T-helper 17 cell (primary cell): Measurements from ENCODE around the gene NAALADL2. TPM values are rescaled to one million over a fixed set of nuclear protein-coding genes. Genes with fewer than 3 reads are reported as not detected.

ENCODE experiments used
- ATAC-seq: fragments of 150-1000 bp; cut with Tn5 transposase; 2 replicates; pipeline ENCODE4 v1.10.0; 2021; ENCODE audit warnings: mild to moderate bottlenecking, moderate library complexity
- DNase-seq, 3 donors: peaks; one replicate each; pipeline versions ENCODE4 v3.0.0 to v3.0.0-alpha.2; 2020 to 2021
- H3K9me3 ChIP-seq: one replicate; pipeline ENCODE4 v1.7.0; 2013; ENCODE audit warnings: low read length, mild to moderate bottlenecking; ENCODE audit not compliant: control insufficient read depth, poor library complexity, severe bottlenecking
- H3K27ac Mint-ChIP-seq: one replicate; pipeline ENCODE4 v1.8.0; 2022; ENCODE audit warnings: mild to moderate bottlenecking, moderate library complexity, mixed read lengths
- H3K27me3 Mint-ChIP-seq: one replicate; pipeline ENCODE4 v1.8.0; 2022; ENCODE audit warnings: mixed read lengths
- H3K36me3 Mint-ChIP-seq: one replicate; pipeline ENCODE4 v1.8.0; 2022; ENCODE audit warnings: low read depth, mixed read lengths
- H3K4me1 Mint-ChIP-seq: one replicate; pipeline ENCODE4 v1.8.0; 2022; ENCODE audit warnings: mild to moderate bottlenecking, mixed read lengths
- H3K4me3 Mint-ChIP-seq: one replicate; pipeline ENCODE4 v1.8.0; 2022; ENCODE audit warnings: mild to moderate bottlenecking, moderate library complexity, mixed read lengths
- total RNA-seq, 4 donors: library from RNA in 2 of 4; stranded (reverse) in 2 of 4; gene quantifications; one replicate each; pipeline ENCODE4 v1.2.3 and lab custom pipeline; 2022 to 2026

The NAALADL2 gene
- total RNA-seq, 2 donors from 2014 or later, result not detected

GRCh38 chr3:175287361-175287963 is 428.3 kb downstream of the NAALADL2 start:
- H3K9me3 ChIP-seq, result no peaks in the 10 kb centered on the region
- Mint-ChIP-seq H3K4me3 (no peak overlapping the region), H3K27ac (no peak overlapping the region), H3K36me3 (no peaks in the 10 kb centered on the region), H3K4me1 (no peaks in the 10 kb centered on the region), H3K27me3 (no peaks in the 10 kb centered on the region)
- no peak for DNase-seq
- ATAC-seq, result no peak

GRCh38 chr3:175288621-175289020 is 429.5 kb downstream of the NAALADL2 start:
- no peak for DNase-seq
- H3K4me1 Mint-ChIP-seq, result no peaks in the 10 kb centered on the region
- H3K4me3 Mint-ChIP-seq, result no peak overlapping the region
- no peaks in the 10 kb centered on the region for H3K9me3 ChIP-seq
- no peaks in the 10 kb centered on the region for H3K36me3 Mint-ChIP-seq
- no peak for ATAC-seq
- no peaks in the 10 kb centered on the region for H3K27me3 Mint-ChIP-seq
- no peak overlapping the region for H3K27ac Mint-ChIP-seq

- no peaks in the 10 kb centered on the region for H3K9me3 ChIP-seq
- Mint-ChIP-seq H3K36me3 (no peaks in the 10 kb centered on the region), H3K4me1 (no peaks in the 10 kb centered on the region), H3K27ac (no peak overlapping the region), H3K4me3 (no peak overlapping the region), H3K27me3 (no peaks in the 10 kb centered on the region)
- ATAC-seq (no peak), DNase-seq (no peak)
Measured at GRCh38 chr3:175294793-175295192, 435.7 kb downstream of the NAALADL2 start.

GRCh38 chr3:175295248-175296130 is 436.4 kb downstream of the NAALADL2 start:
- Mint-ChIP-seq H3K27ac (no peak overlapping the region), H3K4me3 (no peak overlapping the region), H3K27me3 (no peaks in the 10 kb centered on the region), H3K36me3 (no peaks in the 10 kb centered on the region), H3K4me1 (no peaks in the 10 kb centered on the region)
- DNase-seq (no peak), ATAC-seq (no peak)
- no peaks in the 10 kb centered on the region for H3K9me3 ChIP-seq

GRCh38 chr3:175297216-175297615 is 438.1 kb downstream of the NAALADL2 start:
- H3K36me3 Mint-ChIP-seq, result no peaks in the 10 kb centered on the region
- DNase-seq (no peak), ATAC-seq (no peak)
- no peaks in the 10 kb centered on the region for H3K4me1 Mint-ChIP-seq
- no peaks in the 10 kb centered on the region for H3K27me3 Mint-ChIP-seq
- H3K9me3 ChIP-seq, result no peaks in the 10 kb centered on the region
- no peak overlapping the region for H3K27ac Mint-ChIP-seq
- no peak overlapping the region for H3K4me3 Mint-ChIP-seq

GRCh38 chr3:175301741-175302140 is 442.6 kb downstream of the NAALADL2 start:
- no peaks in the 10 kb centered on the region for H3K4me1 Mint-ChIP-seq
- H3K4me3 Mint-ChIP-seq, result no peak overlapping the region
- H3K27ac Mint-ChIP-seq, result no peak overlapping the region
- no peaks in the 10 kb centered on the region for H3K36me3 Mint-ChIP-seq
- H3K27me3 Mint-ChIP-seq, result no peaks in the 10 kb centered on the region
- ATAC-seq, result no peak
- no peak for DNase-seq
- no peaks in the 10 kb centered on the region for H3K9me3 ChIP-seq

- no peak for DNase-seq
- Mint-ChIP-seq H3K4me1 (no peaks in the 10 kb centered on the region), H3K4me3 (no peak overlapping the region), H3K27me3 (no peaks in the 10 kb centered on the region), H3K27ac (no peak overlapping the region), H3K36me3 (no peaks in the 10 kb centered on the region)
- ATAC-seq, result no peak
- no peaks in the 10 kb centered on the region for H3K9me3 ChIP-seq
Measured at GRCh38 chr3:175304404-175304803, 445.3 kb downstream of the NAALADL2 start.

GRCh38 chr3:175307642-175308041 is 448.5 kb downstream of the NAALADL2 start:
- no peak overlapping the region for H3K4me3 Mint-ChIP-seq
- H3K27me3 Mint-ChIP-seq, result no peaks in the 10 kb centered on the region
- H3K36me3 Mint-ChIP-seq, result no peaks in the 10 kb centered on the region
- H3K27ac Mint-ChIP-seq, result no peak overlapping the region
- no peaks in the 10 kb centered on the region for H3K9me3 ChIP-seq
- DNase-seq, result no peak
- no peak for ATAC-seq
- H3K4me1 Mint-ChIP-seq, result no peaks in the 10 kb centered on the region

GRCh38 chr3:175308097-175308496 is 449.0 kb downstream of the NAALADL2 start:
- ATAC-seq (no peak), DNase-seq (no peak)
- no peaks in the 10 kb centered on the region for H3K4me1 Mint-ChIP-seq
- no peaks in the 10 kb centered on the region for H3K9me3 ChIP-seq
- no peaks in the 10 kb centered on the region for H3K36me3 Mint-ChIP-seq
- no peak overlapping the region for H3K27ac Mint-ChIP-seq
- no peaks in the 10 kb centered on the region for H3K27me3 Mint-ChIP-seq
- H3K4me3 Mint-ChIP-seq, result no peak overlapping the region

GRCh38 chr3:175310046-175310445 is 450.9 kb downstream of the NAALADL2 start:
- ATAC-seq (no peak), DNase-seq (no peak)
- Mint-ChIP-seq H3K27ac (no peak overlapping the region), H3K36me3 (no peaks in the 10 kb centered on the region), H3K4me3 (no peak overlapping the region), H3K27me3 (no peaks in the 10 kb centered on the region), H3K4me1 (no peaks in the 10 kb centered on the region)
- no peaks in the 10 kb centered on the region for H3K9me3 ChIP-seq

GRCh38 chr3:175311404-175311803 is 452.3 kb downstream of the NAALADL2 start:
- Mint-ChIP-seq H3K27me3 (no peaks in the 10 kb centered on the region), H3K27ac (no peak overlapping the region), H3K4me1 (no peaks in the 10 kb centered on the region), H3K4me3 (no peak overlapping the region), H3K36me3 (no peaks in the 10 kb centered on the region)
- DNase-seq (no peak), ATAC-seq (no peak)
- H3K9me3 ChIP-seq, result no peaks in the 10 kb centered on the region

- Mint-ChIP-seq H3K27ac (no peak overlapping the region), H3K4me1 (no peaks in the 10 kb centered on the region), H3K4me3 (no peak overlapping the region), H3K27me3 (no peaks in the 10 kb centered on the region), H3K36me3 (no peaks in the 10 kb centered on the region)
- ATAC-seq (no peak), DNase-seq (no peak)
- H3K9me3 ChIP-seq, result no peaks in the 10 kb centered on the region
Measured at GRCh38 chr3:175311946-175312345, 452.8 kb downstream of the NAALADL2 start.

- ATAC-seq, result no peak
- H3K27ac Mint-ChIP-seq, result no peak overlapping the region
- H3K9me3 ChIP-seq, result no peaks in the 10 kb centered on the region
- H3K27me3 Mint-ChIP-seq, result no peaks in the 10 kb centered on the region
- H3K4me3 Mint-ChIP-seq, result no peak overlapping the region
- H3K36me3 Mint-ChIP-seq, result no peaks in the 10 kb centered on the region
- no peak for DNase-seq
- H3K4me1 Mint-ChIP-seq, result no peaks in the 10 kb centered on the region
Measured at GRCh38 chr3:175312791-175313190, 453.7 kb downstream of the NAALADL2 start.

GRCh38 chr3:175316799-175317198 is 457.7 kb downstream of the NAALADL2 start:
- H3K4me3 Mint-ChIP-seq, result no peak overlapping the region
- no peaks in the 10 kb centered on the region for H3K9me3 ChIP-seq
- DNase-seq (no peak), ATAC-seq (no peak)
- no peaks in the 10 kb centered on the region for H3K4me1 Mint-ChIP-seq
- H3K27ac Mint-ChIP-seq, result no peak overlapping the region
- H3K27me3 Mint-ChIP-seq, result no peaks in the 10 kb centered on the region
- no peaks in the 10 kb centered on the region for H3K36me3 Mint-ChIP-seq
